NCI-H2196 (cell line): ENCODE data around the gene CIB1.
"Not testable (repeated sequence)": the region's sequence is repeated elsewhere in the genome, so short reads cannot be mapped to it uniquely, and the experiment has no call there.

Experiments used
- DNase-seq: peaks from one replicate; lab custom pipeline; 2025; ENCODE audit not compliant: unreplicated experiment; lab: John Stamatoyannopoulos, UW

CIB1 gene

DNA sequence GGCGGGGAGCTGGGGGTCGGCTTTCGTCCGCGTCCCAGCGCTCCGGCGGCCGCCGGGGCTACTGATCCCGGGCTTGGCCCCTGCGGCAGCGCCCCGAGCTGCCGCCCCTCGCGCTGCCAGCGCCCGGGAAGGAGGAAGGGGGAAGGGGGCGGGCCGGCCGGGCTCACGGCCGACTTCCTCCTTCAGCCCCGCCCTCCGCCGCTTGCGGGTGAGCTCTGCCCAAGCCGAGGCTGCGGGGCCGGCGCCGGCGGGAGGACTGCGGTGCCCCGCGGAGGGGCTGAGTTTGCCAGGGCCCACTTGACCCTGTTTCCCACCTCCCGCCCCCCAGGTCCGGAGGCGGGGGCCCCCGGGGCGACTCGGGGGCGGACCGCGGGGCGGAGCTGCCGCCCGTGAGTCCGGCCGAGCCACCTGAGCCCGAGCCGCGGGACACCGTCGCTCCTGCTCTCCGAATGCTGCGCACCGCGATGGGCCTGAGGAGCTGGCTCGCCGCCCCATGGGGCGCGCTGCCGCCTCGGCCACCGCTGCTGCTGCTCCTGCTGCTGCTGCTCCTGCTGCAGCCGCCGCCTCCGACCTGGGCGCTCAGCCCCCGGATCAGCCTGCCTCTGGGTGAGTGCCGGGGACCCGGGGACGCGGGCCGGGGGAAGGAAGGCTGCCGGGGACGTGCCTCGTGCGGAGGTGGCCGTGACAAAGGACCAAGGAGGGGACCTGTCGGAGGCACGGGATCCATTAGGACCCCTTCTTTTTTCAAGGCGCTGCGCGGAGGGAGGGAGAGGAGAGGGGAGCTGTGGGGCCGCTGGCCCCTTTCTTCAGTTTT, 32.4 kb downstream of the CIB1 start, which contains the start of gene SEMA4B:
Gene SEMA4B, plus strand, starts transcription at position 201 of the 814 bp plus-strand sequence. Its CDS starts 249 bp downstream, at position 450.
- DNase-seq, result peak; percentile 33

DNA sequence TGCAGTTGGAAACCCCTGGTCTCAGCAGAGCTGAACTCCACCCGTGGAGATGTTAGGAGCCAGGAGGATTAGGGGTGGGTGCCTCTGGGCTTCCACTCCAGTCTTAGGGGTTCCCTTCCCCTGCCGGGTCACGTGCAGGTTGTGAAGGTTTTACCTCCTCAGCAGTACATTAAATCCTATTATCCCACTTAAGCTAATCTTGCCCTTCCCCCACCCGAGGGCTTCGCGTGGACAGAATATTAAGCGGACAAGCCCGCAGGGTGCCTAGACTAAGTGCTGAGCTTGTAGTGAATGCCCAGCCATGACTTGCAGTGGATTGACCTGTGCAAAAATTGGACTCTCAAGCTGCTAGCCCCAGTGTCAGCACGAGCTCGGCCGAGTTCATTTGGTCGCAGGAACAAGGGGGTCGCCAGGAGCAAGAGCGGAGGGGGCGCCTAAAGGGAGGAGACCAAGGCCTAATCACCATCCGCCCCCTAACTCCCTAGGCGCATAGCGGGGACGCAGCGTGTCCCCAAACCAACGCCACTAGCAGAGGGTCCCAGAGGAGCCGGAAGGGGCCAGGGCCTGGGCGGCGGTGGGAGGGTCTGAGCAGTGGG, 33.1 kb downstream of the CIB1 start:
- DNase-seq, result no peak

DNA sequence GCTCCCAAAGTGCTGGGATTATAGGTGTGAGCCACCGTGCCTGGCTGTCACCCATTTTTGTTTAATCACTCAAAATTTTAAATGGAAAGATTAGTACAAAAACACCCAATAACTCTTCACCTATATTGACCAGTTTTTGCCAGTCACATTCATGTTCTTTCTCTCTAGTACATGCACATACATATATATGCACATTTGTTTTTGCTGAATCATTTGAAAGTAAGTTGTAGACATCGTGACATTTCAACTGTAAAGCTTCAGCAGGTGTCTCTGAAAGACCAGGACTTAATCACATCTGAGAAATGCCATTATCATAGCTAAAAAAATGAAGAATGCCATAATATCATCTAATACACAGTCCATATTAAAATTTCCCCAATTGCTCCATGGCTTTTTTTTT, 39.1 kb downstream of the CIB1 start:
- DNase-seq, result no peak

DNA sequence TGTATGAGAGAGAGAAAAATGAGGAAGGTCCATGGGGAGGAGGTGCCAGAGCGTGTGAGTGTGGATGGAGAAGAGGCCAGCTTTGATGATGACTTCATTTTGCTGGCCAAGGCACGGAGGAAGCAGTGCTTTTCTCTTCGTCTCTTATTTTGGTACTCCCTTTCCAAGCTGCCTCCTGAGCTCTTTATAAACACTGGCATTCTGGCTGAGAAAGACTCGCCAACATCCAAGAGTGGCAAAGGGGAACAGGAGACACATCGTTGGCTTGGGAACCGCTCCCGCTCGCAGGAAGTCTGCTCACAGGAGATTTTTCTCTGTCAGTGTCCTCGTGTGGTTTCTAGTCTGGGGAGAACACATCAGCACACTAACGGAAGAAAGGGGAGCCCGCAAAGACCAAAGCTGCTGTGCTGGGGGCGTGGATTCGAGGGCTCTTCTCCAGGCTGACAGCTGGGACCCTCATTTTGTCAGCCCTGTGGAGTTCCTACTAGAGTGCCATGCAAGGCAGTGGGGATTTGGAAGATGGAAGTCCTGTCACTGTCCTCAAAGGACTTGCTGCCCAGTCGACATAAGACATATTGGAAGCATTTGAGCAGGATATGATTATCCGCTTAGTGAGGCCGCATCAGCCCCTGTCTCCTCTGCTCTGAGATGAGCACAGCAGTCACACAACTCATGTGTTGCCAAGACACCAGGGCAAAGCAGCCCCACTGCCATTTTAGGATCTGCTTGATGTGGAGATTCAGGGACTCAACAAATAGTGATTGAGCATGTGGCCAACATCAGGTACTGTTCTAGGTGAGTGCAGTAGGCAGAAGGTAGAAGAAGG, 40.6 kb downstream of the CIB1 start:
- DNase-seq, result no peak

DNA sequence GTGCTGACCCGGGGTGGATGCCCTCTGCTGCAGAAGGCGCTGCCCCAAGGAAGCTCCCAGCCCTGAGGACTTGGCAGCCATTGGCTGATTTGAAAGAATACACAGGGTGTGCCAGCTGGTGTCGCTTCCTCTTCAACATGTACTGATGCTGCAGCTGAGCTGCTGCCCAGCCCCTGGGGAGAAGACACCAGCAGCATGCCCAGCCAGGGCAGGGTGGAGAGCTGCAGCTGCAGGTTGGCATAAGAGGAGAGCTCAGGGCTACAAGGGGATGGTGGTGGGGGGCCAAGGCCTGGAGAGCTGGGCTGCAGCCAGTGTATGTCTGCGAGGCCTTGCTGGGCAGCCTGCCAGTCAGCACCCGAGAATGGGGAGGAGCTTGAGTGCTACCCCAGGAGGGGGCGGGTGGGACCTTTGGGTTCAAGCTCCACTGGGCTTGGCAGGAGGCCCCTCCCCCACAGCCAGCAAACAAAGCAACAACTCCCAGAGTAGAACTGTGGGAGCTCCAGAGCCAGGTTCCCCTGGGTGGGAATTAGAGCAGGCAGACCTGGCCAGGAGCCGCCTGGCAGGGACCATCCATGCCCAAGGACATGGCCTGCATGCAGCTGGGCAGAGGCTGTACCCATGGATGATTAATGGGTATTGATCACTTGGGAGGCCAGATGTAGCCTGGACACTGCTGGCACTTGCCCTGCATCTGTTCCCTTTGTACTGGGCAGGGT, 41.8 kb downstream of the CIB1 start:
- DNase-seq, result peak; percentile 87

DNA sequence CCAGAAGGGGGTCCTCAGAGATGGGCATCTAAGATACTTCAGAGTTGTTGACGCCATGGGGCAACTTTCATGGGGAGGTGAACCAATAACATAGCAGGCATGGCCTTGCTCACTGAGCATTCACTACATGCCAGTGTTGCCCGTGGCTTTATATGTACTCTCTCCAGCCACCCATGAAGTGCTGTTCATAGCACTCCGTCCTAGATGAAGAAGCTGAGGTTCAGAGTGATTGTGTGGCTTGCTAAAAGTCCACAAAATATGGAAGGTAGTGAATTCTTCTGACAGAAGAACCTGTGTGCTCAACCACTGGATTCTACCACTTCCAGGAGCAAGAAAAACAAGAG, 42.4 kb downstream of the CIB1 start:
- no peak for DNase-seq

DNA sequence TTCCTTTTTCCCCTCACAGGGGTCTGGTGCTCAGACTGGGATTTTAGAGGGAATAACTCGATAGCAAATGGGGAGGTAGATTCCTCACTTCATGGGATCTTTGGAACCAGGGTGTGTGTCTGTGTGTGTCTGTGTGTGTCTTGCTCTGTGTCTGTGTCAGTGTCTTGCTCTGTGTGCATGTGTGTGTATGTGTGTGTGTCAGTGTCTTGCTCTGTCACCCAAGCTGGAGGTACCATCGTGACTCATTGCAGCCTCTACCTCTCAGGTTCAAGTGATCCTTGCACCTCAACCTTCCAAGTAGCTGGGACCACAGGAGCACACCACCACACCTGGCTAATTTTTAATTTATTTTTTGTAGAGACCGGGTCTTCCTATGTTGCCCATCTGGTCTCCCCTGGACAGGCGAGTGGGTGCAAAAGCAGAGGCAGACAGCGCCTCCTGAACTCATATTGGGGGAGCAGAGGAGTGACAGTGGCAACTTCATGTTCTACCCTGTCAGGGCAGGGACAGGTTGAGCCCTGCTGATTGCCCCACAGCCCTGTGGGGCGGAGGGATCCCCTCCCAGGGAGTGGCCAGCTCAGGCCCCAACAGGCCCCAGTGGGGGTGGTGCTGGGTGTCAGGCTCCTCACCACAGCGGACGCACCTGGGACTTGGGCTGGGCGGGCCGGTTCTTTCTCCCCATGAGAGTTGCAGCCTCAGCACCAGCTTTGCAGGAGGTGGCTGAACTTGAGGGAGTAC, 43.0 kb downstream of the CIB1 start:
- DNase-seq, result peak; percentile 13

DNA sequence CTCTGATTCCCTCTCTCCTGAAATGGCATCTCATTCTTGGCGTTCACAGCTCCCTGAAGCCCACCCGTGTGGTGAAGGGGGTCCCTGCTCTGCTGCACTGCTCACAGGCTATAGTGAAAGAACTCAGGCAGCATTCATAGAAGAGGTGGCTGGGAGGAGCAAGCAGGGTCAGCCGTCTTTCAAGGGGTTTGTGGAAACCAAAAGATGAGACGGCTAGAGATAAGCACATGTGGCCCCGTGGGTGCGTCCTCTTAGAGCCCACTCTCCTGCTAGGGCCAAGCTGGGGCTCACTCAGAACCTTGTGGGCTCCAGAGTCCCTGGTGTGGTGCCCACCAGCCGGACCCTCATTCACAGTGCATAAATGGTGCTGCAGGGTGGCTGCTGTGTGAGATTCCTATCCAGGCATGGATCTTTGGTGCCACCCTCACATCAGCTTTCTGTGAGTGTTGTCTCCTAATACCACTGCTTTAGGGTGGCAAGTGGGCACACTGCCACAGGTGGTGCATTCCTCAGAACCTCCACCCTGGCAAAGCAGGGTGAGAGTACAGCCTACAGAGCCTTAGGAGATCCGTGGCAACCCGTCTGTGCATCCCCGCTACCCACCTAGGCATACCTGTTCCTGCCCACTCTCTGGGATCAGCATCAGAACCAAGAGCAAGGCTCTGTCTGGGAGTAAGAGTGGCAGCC, 43.8 kb downstream of the CIB1 start:
- no peak for DNase-seq

DNA sequence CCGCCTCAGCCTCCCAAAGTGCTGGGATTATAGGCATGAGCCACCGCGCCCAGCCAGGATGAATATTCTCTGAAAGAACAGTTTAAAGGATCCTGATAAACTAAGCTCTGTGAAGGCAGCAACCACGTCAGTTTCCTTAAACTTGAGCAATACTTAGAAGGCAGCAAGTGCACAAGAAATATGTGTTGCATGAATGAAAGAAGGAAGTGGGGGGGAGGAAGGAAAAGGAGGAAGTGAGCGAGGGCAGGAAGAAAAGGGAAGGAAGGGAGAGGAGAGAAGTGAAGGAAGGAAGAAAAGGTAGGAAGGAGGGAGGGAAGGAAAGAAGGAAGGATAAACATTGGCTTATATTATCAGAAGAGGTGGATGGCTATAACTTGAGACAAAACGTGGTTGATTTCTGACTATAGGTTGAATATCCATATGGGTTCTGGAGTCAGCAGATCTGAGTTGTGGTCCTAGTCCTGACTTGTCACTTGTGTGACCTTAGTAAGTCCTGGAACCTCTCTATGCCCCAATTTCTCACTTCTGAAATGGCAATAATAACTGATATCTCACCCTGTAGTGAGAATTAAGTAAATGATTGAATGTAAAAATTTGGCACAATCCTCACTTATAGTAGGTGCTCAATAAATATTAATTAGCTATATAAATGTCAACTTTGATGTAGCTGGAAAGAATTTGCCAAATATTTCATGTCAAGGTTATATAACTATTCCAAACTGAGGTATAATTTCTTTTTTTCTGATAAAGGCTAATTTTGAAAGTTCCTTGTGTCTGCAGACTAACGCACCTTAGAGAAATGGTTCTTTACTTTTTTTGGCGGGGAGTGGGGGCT, 44.6 kb downstream of the CIB1 start:
- no peak for DNase-seq

DNA sequence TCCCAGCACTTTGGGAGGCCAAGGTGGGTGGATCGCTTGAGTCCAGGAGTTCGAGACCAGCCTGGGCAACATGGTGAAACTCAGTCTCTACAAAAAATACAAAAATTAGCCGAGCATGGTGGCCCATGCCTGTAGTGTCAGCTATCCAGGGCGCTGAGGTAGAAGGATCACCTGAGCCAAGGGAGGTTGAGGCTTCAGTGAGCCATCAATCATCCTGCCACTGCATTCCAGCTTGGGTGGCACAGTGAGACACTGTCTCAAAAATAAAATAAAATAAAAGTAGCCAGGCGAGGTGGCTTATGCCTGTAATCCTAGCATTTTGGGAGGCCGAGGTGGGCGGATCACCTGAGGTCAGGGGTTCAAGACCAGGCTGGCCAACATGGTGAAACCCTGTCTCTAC, 45.7 kb downstream of the CIB1 start:
- not testable (repeated sequence) for DNase-seq

DNA sequence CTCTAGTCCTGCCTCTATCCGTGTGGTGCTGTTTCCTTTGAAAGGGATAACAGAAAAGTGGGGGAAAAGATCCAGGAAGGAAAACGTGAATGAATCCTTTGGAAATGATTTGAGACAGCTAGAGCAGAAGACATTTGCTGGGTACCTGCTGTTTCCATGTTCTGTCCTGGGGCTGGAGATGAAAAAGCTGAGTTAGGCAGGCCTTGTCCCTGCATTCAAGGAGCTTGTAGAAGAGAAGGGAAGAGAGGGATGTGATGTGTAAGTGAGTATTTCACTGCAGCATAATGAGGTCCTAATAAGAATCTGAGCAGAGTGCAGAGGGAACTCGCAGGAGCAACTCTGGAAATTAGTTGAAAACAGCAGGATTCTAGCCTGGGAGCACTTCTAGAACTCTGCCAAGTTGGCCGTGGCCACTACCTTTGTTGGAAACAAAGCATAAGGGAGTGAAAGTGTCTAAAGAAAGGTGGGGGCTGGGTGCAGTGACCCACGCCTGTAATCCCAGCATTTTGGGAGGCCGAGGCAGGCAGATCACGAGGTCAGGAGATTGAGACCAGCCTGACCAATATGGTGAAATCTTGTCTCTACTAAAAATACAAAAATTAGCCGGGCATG, 46.4 kb downstream of the CIB1 start:
- no peak for DNase-seq

DNA sequence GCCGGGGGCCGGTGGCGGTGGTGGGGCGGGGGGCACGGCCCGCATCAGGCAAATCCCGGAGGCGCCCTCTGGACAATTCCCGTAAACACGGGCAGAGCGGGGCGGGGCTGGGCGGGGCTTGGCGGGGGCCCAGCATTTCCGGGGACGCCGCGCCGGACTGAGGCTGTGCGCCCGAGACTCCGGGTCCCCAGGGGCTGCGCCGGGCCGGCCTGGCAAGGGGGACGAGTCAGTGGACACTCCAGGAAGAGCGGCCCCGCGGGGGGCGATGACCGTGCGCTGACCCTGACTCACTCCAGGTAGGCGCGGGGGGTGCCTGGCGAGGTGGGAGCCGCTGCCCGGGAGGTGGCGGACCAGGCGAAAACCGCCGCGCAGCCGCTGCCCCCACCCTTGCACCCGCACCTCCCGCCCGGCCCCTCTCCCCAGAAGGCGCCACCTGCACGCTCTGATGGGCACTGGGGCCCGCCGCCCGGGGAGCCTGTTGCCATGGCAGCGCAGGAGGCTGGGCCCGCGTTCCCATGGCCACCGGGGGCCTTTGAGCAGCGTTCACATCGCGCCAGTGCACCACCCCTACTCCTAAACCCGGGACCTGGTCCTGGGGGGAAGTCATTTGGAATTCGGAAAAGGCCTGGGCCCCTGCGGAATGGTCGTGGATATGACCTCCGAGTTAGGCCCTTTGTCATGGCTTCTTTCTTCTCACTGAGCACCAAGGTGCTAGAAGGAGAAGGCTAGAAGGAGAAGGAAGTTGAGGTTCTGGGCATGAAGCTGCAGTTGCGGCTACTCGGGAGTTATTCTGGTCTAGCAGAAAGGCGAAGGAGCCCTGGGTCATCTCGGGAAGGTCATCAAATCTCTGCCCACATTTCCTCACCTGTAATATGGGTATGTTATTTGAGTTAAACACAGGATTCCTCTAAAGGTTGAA, 48.7 kb downstream of the CIB1 start:
- peak; percentile 85 for DNase-seq

DNA sequence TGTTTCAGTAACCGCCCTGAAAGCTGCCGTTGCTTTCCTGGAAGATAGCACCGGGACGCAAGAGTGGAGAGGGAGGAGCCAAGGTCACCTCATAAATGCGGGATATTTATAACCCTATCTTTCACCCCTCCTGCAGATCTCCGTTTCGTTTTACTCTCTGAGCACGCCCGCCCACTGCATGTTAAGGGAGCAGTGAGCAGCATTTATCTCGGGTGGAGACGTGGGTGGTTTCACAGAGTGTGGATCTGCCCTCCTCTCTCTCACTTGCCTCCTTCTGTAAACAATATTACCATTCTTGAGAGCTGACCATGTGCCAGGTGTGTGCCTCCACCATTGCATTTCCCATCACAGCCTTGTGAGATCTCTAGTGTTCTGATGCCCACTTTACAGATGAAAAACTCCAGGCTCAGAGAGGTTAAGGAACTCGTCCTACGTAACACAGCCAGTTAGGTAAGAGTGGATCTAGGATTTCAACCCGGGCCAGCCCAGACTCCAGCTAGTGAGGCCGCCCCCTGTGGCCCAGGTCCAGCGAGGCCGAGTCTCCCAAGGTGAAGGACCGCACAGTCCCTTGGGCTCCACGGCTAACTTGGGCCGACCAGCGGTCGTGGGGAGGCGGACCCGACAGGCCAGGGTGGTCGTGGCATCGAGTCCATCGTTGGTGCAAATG, 49.5 kb downstream of the CIB1 start:
- peak; percentile 76 for DNase-seq

DNA sequence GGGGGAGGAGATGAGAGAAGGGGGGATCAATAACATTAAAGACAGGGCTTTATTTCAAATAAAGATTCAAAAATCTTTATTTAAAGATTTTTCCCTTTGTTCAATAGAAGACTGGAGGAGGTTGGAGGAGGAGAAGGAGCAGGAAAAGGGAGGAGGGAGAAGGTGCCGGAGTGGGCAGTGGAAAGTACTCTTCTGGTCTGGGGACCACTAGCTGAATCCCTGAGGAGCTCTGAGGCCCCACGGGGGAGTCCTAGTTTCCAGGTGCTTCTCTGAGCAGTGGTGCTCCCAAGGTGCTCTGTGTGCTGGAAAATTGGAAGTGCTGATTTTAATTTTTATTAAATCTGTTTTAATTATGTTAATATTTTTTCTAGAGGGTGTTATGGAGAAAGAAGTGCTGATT, 52.0 kb downstream of the CIB1 start:
- DNase-seq, result no peak
